C4-2B (cell line): ENCODE data around the gene RBAK.

Source experiments
- ZFX ChIP-seq: fragments of 450-650 bp; IDR thresholded peaks from 2 replicates; pipeline ENCODE4 v1.6.1; 2017
- TF ChIP-seq, protein P1 (sequence below): fragments of 450-650 bp; conservative IDR thresholded peaks from 2 replicates; pipeline ENCODE4 v1.5.1; 2017; ENCODE audit warnings: mild to moderate bottlenecking

DNA sequence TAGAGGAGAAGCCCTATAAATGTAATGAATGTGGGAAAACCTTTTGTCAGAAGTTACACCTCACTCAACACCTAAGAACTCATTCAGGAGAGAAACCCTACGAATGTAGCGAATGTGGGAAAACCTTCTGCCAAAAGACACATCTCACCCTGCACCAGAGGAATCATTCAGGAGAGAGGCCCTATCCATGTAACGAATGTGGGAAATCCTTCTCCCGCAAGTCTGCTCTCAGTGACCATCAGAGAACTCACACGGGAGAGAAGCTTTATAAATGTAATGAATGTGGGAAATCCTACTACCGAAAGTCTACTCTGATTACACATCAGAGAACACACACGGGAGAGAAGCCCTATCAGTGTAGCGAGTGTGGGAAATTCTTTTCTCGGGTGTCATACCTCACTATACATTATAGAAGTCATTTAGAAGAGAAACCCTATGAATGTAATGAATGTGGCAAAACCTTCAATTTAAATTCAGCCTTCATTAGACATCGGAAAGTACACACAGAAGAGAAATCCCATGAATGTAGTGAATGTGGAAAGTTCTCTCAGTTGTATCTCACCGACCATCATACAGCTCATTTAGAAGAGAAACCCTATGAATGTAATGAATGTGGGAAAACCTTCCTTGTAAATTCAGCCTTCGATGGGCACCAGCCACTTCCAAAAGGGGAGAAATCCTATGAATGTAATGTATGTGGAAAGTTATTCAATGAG, 18.9 kb downstream of the RBAK start:
- TF ChIP-seq, protein P1, sequence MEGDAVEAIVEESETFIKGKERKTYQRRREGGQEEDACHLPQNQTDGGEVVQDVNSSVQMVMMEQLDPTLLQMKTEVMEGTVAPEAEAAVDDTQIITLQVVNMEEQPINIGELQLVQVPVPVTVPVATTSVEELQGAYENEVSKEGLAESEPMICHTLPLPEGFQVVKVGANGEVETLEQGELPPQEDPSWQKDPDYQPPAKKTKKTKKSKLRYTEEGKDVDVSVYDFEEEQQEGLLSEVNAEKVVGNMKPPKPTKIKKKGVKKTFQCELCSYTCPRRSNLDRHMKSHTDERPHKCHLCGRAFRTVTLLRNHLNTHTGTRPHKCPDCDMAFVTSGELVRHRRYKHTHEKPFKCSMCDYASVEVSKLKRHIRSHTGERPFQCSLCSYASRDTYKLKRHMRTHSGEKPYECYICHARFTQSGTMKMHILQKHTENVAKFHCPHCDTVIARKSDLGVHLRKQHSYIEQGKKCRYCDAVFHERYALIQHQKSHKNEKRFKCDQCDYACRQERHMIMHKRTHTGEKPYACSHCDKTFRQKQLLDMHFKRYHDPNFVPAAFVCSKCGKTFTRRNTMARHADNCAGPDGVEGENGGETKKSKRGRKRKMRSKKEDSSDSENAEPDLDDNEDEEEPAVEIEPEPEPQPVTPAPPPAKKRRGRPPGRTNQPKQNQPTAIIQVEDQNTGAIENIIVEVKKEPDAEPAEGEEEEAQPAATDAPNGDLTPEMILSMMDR = no peak
- TF ChIP-seq ZFX = no peak
